ENCODE data around the gene NFE2L1. TPM values are rescaled to one million over a fixed set of nuclear protein-coding genes. Genes with fewer than 3 reads are reported as not detected.

Gene NFE2L1
- total and polyA plus RNA-seq, 9 of the 15 experiments (the other 6 are each of a cell fraction or from before 2014, with no cell fraction given), result 2.0 to 68.6 (median 39.7) TPM

DNA sequence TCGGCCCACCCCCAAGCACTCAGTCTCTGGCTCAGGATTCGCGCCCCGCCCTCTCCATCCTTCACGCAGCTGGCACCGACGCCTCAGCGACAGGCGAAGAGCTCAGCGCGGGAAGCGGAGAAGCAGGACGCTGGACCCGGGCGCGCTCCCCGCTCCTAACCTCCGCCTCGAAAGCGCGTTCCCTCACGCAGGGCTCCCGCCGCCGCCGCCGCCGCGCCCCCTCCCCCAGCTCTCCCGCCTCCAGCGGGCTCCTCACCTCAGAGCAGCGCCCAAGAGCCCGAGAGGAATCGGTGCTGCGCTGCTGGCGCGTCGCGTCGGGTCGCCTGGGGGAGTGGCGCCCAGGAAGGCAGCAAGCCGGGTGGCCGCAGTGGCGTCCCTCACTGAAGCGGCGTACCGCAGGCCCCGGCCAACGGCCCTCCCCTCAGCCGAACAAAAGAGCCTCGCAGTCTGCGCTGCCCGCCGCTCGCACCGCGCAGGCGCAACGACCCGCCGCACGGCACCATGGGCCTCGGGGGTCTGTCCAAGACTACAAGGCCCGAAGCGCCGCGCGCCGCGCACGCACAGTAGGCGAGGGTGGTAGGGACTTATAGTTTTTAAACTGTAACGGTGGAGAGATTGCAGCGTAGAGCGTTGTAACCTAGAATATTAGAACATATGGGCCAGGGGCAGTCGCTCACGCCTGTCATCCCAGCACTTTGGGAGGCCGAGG is 53.0 kb downstream of the NFE2L1 start, which contains the start of gene CBX1:
CBX1 (minus strand) TSS at position 467 of the 709 bp plus-strand sequence. CDS start 24,474 bp downstream, outside the sequence.
- peak within 1 kb of the TSS; percentile 69 for H3K4me3 ChIP-seq
- peaks cover 3 to 22% of the 10 kb centered on the region in 2 experiments; a peak in 3 of 5 replicates for H3K4me1 ChIP-seq (replicated peaks in 1 of 2; ENCODE audit: control insufficient read depth in 2 of 2, insufficient read depth in 2 of 2, low read length in 2 of 2)
- peaks cover 6% of the 10 kb centered on the region; the same call in 1 of the 3 replicates for H3K36me3 ChIP-seq (ENCODE audit: control insufficient read depth, insufficient read depth, low read length)
- 0 out of 2 replicates have a peak, but pooled peaks cover 3% of the 10 kb centered on the region for H3K9me3 ChIP-seq (replicated peaks; ENCODE audit: control insufficient read depth, insufficient read depth, low read depth, low read length)
- H3K9me1 ChIP-seq (ENCODE audit: control insufficient read depth, insufficient read depth, low read length), result no peaks in the 10 kb centered on the region
- FAIRE-seq (peak; percentile 89), DNase-seq (ENCODE audit: extremely low read depth in 1 of 4, low spot score in 3 of 4) (peak; percentile 89 to 97 (median 91)), ATAC-seq (peak; percentile 97)
- BruUV-seq (replicated peaks), result no TSS peak
- ChIA-PET CTCF (ENCODE audit: low intra/inter-chr PET ratio) (no interaction called here), POLR2A (interaction anchor here (0.6 to 1.1 kb wide), 8 partner anchors 10 to 51 kb away, joined by 3 to 5 read pairs (median 3); no protein-coding TSS in a partner anchor)
- H4K20me1 ChIP-seq (replicated peaks; ENCODE audit: control insufficient read depth, insufficient read depth, low read length), result no peaks in the 10 kb centered on the region
- WGBS (ENCODE audit: insufficient coverage, low coverage, missing lambda C conversion rate), result 1% methylated on average over 59 of the region's 79 CpGs
- peak within 1 kb of the TSS; percentile 82 for H3K4me2 ChIP-seq (ENCODE audit: insufficient read depth, low read length)
- peak within 1 kb of the TSS; percentile 71 to 95 for H3K9ac ChIP-seq (ENCODE audit: insufficient read depth in 1 of 2, low read depth in 2 of 2, low read length in 2 of 2)
- peaks cover 39% of the 10 kb centered on the region for H3K79me2 ChIP-seq (ENCODE audit: control insufficient read depth, insufficient read depth, low read length)
- in situ Hi-C loops (cut with MboI) (no loop called here), intact Hi-C loops (cut with micrococcal nuclease) (no loop called here)
- no peaks in the 10 kb centered on the region for H3K27me3 ChIP-seq (ENCODE audit: control insufficient read depth in 2 of 2, insufficient read depth in 2 of 2, low read length in 2 of 2)
- peak within 1 kb of the TSS; percentile 72 for H3K27ac ChIP-seq (ENCODE audit: extremely low read depth, low read depth, low read length)
- peak within 1 kb of the TSS; percentile 97 for H2AFZ ChIP-seq (ENCODE audit: low read depth, low read length)
- TF ChIP-seq MEIS2 (IDR thresholded peaks at IDR 0.05; ENCODE audit: partially characterized antibody) (peak; percentile 88), XRCC3 (IDR thresholded peaks at IDR 0.05) (no peak), HIVEP1 (CRISPR knock-in tag; IDR thresholded peaks at IDR 0.05) (no peak), HDAC2 (IDR thresholded peaks at IDR 0.05) (no peak), TCF7 (IDR thresholded peaks at IDR 0.05; ENCODE audit: borderline replicate concordance) (no peak), TEAD4 (IDR thresholded peaks at IDR 0.05; ENCODE audit: low read length) (no peak), TEAD4 (CRISPR knock-in tag; IDR thresholded peaks at IDR 0.05; ENCODE audit: borderline replicate concordance) (no peak), ZNF232 (CRISPR knock-in tag; IDR thresholded peaks at IDR 0.05) (no peak), YBX1 (IDR thresholded peaks at IDR 0.05) (no peak), NELFE (IDR thresholded peaks at IDR 0.05; ENCODE audit: insufficient read depth, insufficient read length) (no peak), OTX1 (CRISPR knock-in tag; IDR thresholded peaks at IDR 0.05) (no peak), FOXK2 (conservative IDR thresholded peaks at IDR 0.05 in 1 of 2, IDR thresholded peaks at IDR 0.05 in 1 of 2; ENCODE audit: low read depth in 2 of 2) (no peak), CBFA2T3 (IDR thresholded peaks at IDR 0.05) (no peak), POLR2AphosphoS5 (IDR thresholded peaks at IDR 0.05; ENCODE audit: control insufficient read depth, insufficient read depth, low read depth, low read length) (no peak), GTF2A2 (tag; IDR thresholded peaks at IDR 0.05) (no peak), HSF4 (CRISPR knock-in tag; IDR thresholded peaks at IDR 0.05; ENCODE audit: borderline replicate concordance) (no peak), RAD51 (IDR thresholded peaks at IDR 0.05; ENCODE audit: borderline replicate concordance, low read depth) (no peak), SMAD2 (IDR thresholded peaks at IDR 0.05; ENCODE audit: low read depth, low read length) (no peak), ZNF124 (CRISPR knock-in tag; IDR thresholded peaks at IDR 0.05) (no peak), U2AF1 (optimal IDR thresholded peaks at IDR 0.05; ENCODE audit: low read depth, low read length) (peak; percentile 80)
- TF ChIP-seq, protein P1, sequence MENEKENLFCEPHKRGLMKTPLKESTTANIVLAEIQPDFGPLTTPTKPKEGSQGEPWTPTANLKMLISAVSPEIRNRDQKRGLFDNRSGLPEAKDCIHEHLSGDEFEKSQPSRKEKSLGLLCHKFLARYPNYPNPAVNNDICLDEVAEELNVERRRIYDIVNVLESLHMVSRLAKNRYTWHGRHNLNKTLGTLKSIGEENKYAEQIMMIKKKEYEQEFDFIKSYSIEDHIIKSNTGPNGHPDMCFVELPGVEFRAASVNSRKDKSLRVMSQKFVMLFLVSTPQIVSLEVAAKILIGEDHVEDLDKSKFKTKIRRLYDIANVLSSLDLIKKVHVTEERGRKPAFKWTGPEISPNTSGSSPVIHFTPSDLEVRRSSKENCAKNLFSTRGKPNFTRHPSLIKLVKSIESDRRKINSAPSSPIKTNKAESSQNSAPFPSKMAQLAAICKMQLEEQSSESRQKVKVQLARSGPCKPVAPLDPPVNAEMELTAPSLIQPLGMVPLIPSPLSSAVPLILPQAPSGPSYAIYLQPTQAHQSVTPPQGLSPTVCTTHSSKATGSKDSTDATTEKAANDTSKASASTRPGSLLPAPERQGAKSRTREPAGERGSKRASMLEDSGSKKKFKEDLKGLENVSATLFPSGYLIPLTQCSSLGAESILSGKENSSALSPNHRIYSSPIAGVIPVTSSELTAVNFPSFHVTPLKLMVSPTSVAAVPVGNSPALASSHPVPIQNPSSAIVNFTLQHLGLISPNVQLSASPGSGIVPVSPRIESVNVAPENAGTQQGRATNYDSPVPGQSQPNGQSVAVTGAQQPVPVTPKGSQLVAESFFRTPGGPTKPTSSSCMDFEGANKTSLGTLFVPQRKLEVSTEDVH (IDR thresholded peaks at IDR 0.05; ENCODE audit: low read depth, partially characterized antibody), result peak; percentile 65
